Osteocyte (in vitro differentiated cells): Measurements from ENCODE around the gene SNAPIN. TPM values are rescaled to one million over a fixed set of nuclear protein-coding genes. Genes with fewer than 3 reads are reported as not detected.

Source experiments
- DNase-seq: peaks from one replicate; pipeline ENCODE4 v3.0.0; 2021; ENCODE audit warnings: mixed read lengths; ENCODE audit not compliant: unreplicated experiment; ENCODE audit errors: extremely low spot score
- H3K27ac Mint-ChIP-seq: one replicate; pipeline ENCODE4 v1.8.0; 2021; ENCODE audit warnings: mild to moderate bottlenecking, mixed read lengths; ENCODE audit not compliant: unreplicated experiment
- H3K27me3 Mint-ChIP-seq: one replicate; pipeline ENCODE4 v1.8.0; 2021; ENCODE audit warnings: mixed read lengths; ENCODE audit not compliant: unreplicated experiment
- H3K36me3 Mint-ChIP-seq: one replicate; pipeline ENCODE4 v1.8.0; 2021; ENCODE audit warnings: mixed read lengths; ENCODE audit not compliant: unreplicated experiment
- H3K4me1 Mint-ChIP-seq: one replicate; pipeline ENCODE4 v1.8.0; 2021; ENCODE audit warnings: mixed read lengths; ENCODE audit not compliant: unreplicated experiment
- H3K4me3 Mint-ChIP-seq: one replicate; pipeline ENCODE4 v1.8.0; 2021; ENCODE audit warnings: mild to moderate bottlenecking, moderate library complexity, mixed read lengths; ENCODE audit not compliant: unreplicated experiment
- H3K9me3 Mint-ChIP-seq: one replicate; pipeline ENCODE4 v1.8.0; 2021; ENCODE audit warnings: mixed read lengths; ENCODE audit not compliant: unreplicated experiment
- CTCF ChIP-seq: fragments of 200-600 bp; sonication (generic); IDR thresholded peaks from 2 replicates; pipeline ENCODE4 v1.5.0; 2021; ENCODE audit warnings: antibody characterized with exemption, mild to moderate bottlenecking, moderate library complexity
- total RNA-seq: library from RNA; stranded (reverse); gene quantifications from 2 replicates; pipeline ENCODE4 v1.2.1, GENCODE V29; 2021

The SNAPIN gene
- total RNA-seq, 1 donor from 2014 or later: 46.3 TPM

- no peaks in the 10 kb centered on the region for H3K9me3 Mint-ChIP-seq
- H3K4me1 Mint-ChIP-seq: no peaks in the 10 kb centered on the region
- no peak overlapping the region for H3K27ac Mint-ChIP-seq
- TF ChIP-seq CTCF: no peak
- peaks cover 6% of the 10 kb centered on the region for H3K27me3 Mint-ChIP-seq
- DNase-seq: no peak
- H3K4me3 Mint-ChIP-seq: no peak overlapping the region
- no peaks in the 10 kb centered on the region for H3K36me3 Mint-ChIP-seq
These were observed 35.0 kb downstream of the SNAPIN start for GRCh38 chr1:153693466-153693865.

- H3K9me3 Mint-ChIP-seq: no peaks in the 10 kb centered on the region
- H3K4me1 Mint-ChIP-seq: no peaks in the 10 kb centered on the region
- no peak overlapping the region for H3K27ac Mint-ChIP-seq
These were observed 38.2 kb downstream of the SNAPIN start for GRCh38 chr1:153696741-153697140.

GRCh38 chr1:153697191-153698019 lies 38.9 kb downstream of the SNAPIN start:
- H3K9me3 Mint-ChIP-seq: no peaks in the 10 kb centered on the region
- no peak for TF ChIP-seq CTCF
- H3K27ac Mint-ChIP-seq: no peak overlapping the region
- no peaks in the 10 kb centered on the region for H3K27me3 Mint-ChIP-seq
- no peaks in the 10 kb centered on the region for H3K36me3 Mint-ChIP-seq
- no peak overlapping the region for H3K4me3 Mint-ChIP-seq
- H3K4me1 Mint-ChIP-seq: no peaks in the 10 kb centered on the region
- DNase-seq: no peak

More at GRCh38 chr1:153696741-153697140, 38.2 kb downstream of the SNAPIN start:
- Mint-ChIP-seq H3K27me3 (peaks cover 2% of the 10 kb centered on the region), H3K4me3 (no peak overlapping the region), H3K36me3 (no peaks in the 10 kb centered on the region)
- TF ChIP-seq CTCF: no peak
- DNase-seq: no peak

GRCh38 chr1:153698020-153698922 lies 39.8 kb downstream of the SNAPIN start:
- H3K4me3 Mint-ChIP-seq: no peak overlapping the region
- TF ChIP-seq CTCF: no peak
- no peak overlapping the region for H3K27ac Mint-ChIP-seq
- DNase-seq: no peak
- no peaks in the 10 kb centered on the region for H3K9me3 Mint-ChIP-seq
- H3K36me3 Mint-ChIP-seq: no peaks in the 10 kb centered on the region
- no peaks in the 10 kb centered on the region for H3K27me3 Mint-ChIP-seq
- no peaks in the 10 kb centered on the region for H3K4me1 Mint-ChIP-seq
